ENCODE measurements around the gene KIF20B. TPM values are rescaled to one million over a fixed set of nuclear protein-coding genes. Genes with fewer than 3 reads are reported as not detected.

The KIF20B gene
- total RNA-seq, 1 experiment from 2014 or later = 78.9 TPM

DNA sequence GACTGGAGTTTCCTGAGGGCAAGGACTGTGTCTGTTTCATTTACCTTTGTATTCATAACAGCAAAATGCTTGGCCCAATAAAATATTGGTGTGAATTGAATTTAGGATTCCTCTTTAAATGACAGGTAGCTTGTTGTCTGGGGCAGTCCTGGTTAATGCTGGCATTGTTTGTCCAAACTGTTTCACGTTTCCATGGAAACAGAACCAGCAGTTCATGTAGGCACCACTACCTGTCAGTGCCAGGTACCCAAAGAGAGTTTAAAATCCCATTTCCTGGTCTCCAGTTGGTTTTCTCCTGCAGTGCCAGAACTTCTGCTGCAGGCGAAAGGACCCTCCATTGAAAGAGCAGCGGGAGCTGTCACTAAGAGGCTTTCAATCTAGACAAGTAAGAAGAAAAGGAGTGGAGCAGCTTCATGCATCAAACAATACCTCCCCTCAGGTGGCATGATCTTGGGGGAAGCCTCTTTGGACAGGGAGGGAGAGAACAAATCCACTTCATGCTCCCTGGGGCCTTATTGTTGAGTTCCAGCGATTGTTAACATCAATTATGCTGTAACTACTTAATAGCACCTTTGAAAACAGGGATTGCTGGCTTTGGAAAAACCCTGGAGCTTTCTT lies 109.6 kb downstream of the KIF20B start:
- H3K4me1 ChIP-seq (ENCODE audit: insufficient read depth, low read length, poor library complexity, severe bottlenecking) = no peaks in the 10 kb centered on the region
- no peak for DNase-seq (ENCODE audit: low spot score)
- no peak for TF ChIP-seq EZH2 (IDR thresholded peaks at IDR 0.05; ENCODE audit: borderline replicate concordance, low read depth, low read length, poor library complexity, severe bottlenecking)
- TF ChIP-seq, protein P1, sequence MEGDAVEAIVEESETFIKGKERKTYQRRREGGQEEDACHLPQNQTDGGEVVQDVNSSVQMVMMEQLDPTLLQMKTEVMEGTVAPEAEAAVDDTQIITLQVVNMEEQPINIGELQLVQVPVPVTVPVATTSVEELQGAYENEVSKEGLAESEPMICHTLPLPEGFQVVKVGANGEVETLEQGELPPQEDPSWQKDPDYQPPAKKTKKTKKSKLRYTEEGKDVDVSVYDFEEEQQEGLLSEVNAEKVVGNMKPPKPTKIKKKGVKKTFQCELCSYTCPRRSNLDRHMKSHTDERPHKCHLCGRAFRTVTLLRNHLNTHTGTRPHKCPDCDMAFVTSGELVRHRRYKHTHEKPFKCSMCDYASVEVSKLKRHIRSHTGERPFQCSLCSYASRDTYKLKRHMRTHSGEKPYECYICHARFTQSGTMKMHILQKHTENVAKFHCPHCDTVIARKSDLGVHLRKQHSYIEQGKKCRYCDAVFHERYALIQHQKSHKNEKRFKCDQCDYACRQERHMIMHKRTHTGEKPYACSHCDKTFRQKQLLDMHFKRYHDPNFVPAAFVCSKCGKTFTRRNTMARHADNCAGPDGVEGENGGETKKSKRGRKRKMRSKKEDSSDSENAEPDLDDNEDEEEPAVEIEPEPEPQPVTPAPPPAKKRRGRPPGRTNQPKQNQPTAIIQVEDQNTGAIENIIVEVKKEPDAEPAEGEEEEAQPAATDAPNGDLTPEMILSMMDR (conservative IDR thresholded peaks at IDR 0.05; ENCODE audit: low read depth, low read length) = no peak
- H3K27me3 ChIP-seq (replicated peaks; ENCODE audit: insufficient read depth, low read depth, low read length, poor library complexity) = peaks cover 52% of the 10 kb centered on the region
- ChIA-PET POLR2A (ENCODE audit: low non-redundant PET) (no interaction called here), CTCF (no interaction called here)
- H3K9me3 ChIP-seq (ENCODE audit: low read depth, low read length, poor library complexity, severe bottlenecking) = no peaks in the 10 kb centered on the region
- intact Hi-C loops (cut with micrococcal nuclease; ENCODE audit: unreplicated experiment) = no loop called here
- no peaks in the 10 kb centered on the region for H3K36me3 ChIP-seq (ENCODE audit: insufficient read depth, low read length, poor library complexity, severe bottlenecking)
- no TSS peak for BruUV-seq (replicated peaks)
- H3K27ac ChIP-seq (ENCODE audit: low read depth, low read length, poor library complexity, severe bottlenecking) = no peak overlapping the region
- no peak overlapping the region for H3K4me3 ChIP-seq (ENCODE audit: low read depth, low read length, poor library complexity, severe bottlenecking)

DNA sequence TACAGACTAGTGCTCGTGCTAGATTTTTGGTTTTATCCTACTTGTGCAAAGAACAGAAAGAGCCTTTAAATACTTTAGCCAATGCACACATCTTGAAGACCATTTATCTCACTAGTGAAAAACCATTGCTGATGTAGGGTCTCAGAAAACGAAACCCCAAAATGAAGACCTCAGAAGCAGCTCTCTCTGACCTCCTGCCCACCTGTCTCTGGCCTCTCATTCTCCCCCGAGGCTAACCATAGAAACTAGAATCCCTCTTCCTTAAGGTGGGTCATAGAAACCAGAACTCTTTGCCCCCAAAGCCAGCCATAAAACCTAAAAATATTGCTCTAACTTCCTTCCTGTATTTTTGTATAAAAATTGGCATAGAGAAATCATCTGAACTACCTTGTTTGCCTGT lies 112.2 kb downstream of the KIF20B start:
- H3K9me3 ChIP-seq (ENCODE audit: low read depth, low read length, poor library complexity, severe bottlenecking) = no peaks in the 10 kb centered on the region
- H3K4me1 ChIP-seq (ENCODE audit: insufficient read depth, low read length, poor library complexity, severe bottlenecking) = no peaks in the 10 kb centered on the region
- TF ChIP-seq, protein P1 (conservative IDR thresholded peaks at IDR 0.05; ENCODE audit: low read depth, low read length) = no peak
- no peak for TF ChIP-seq EZH2 (IDR thresholded peaks at IDR 0.05; ENCODE audit: borderline replicate concordance, low read depth, low read length, poor library complexity, severe bottlenecking)
- CTCF ChIA-PET = no interaction called here
- POLR2A ChIA-PET (ENCODE audit: low non-redundant PET) = no interaction called here
- H3K27ac ChIP-seq (ENCODE audit: low read depth, low read length, poor library complexity, severe bottlenecking) = no peak overlapping the region
- no peaks in the 10 kb centered on the region for H3K36me3 ChIP-seq (ENCODE audit: insufficient read depth, low read length, poor library complexity, severe bottlenecking)
- H3K4me3 ChIP-seq (ENCODE audit: low read depth, low read length, poor library complexity, severe bottlenecking) = no peak overlapping the region
- no TSS peak for BruUV-seq (replicated peaks)
- H3K27me3 ChIP-seq (replicated peaks; ENCODE audit: insufficient read depth, low read depth, low read length, poor library complexity) = peaks cover 29% of the 10 kb centered on the region
- intact Hi-C loops (cut with micrococcal nuclease; ENCODE audit: unreplicated experiment) = no loop called here
- no peak for DNase-seq (ENCODE audit: low spot score)

DNA sequence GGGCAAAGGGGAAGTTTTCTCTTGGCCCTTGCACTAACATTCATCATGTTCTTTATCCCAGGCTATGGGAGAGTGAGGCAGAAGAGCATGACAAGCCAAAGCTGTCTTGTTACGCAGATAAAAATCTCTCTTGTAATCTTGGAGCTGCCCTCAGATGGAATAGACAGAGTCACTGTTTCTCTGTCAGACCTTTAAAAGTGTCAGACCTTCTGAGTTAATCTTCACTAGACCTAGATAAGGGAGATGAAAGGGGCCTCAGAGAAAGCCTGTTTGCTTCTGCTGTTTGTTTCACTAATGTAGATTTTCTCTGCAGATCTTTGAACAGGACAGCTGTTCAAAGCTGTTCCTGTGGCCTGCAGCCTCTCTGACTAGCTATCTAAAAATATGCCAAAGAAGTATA lies 112.9 kb downstream of the KIF20B start:
- DNase-seq (ENCODE audit: low spot score) = no peak
- no TSS peak for BruUV-seq (replicated peaks)
- intact Hi-C loops (cut with micrococcal nuclease; ENCODE audit: unreplicated experiment) = no loop called here
- Histone ChIP-seq H3K27ac (ENCODE audit: low read depth, low read length, poor library complexity, severe bottlenecking) (no peak overlapping the region), H3K4me1 (ENCODE audit: insufficient read depth, low read length, poor library complexity, severe bottlenecking) (no peaks in the 10 kb centered on the region), H3K9me3 (ENCODE audit: low read depth, low read length, poor library complexity, severe bottlenecking) (no peaks in the 10 kb centered on the region), H3K4me3 (ENCODE audit: low read depth, low read length, poor library complexity, severe bottlenecking) (no peak overlapping the region), H3K36me3 (ENCODE audit: insufficient read depth, low read length, poor library complexity, severe bottlenecking) (no peaks in the 10 kb centered on the region), H3K27me3 (replicated peaks; ENCODE audit: insufficient read depth, low read depth, low read length, poor library complexity) (peaks cover 24% of the 10 kb centered on the region)
- TF ChIP-seq EZH2 (IDR thresholded peaks at IDR 0.05; ENCODE audit: borderline replicate concordance, low read depth, low read length, poor library complexity, severe bottlenecking) = no peak
- TF ChIP-seq, protein P1 (conservative IDR thresholded peaks at IDR 0.05; ENCODE audit: low read depth, low read length) = no peak
- CTCF ChIA-PET = no interaction called here
- POLR2A ChIA-PET (ENCODE audit: low non-redundant PET) = no interaction called here

Measured in A673 (cell line).